KMS-11 (cell line): Measurements from ENCODE around the gene LRRC71.

Source experiments
- H2AFZ ChIP-seq: fragments of 200-600 bp; sonication (generic); 2 replicates; pipeline ENCODE4 v1.6.1; 2016; ENCODE audit warnings: antibody characterized with exemption, mixed run types, low read depth
- H3K27ac ChIP-seq: fragments of 200-600 bp; sonication (generic); 2 replicates; pipeline ENCODE4 v1.6.1; 2016; ENCODE audit warnings: mild to moderate bottlenecking, mixed run types
- H3K27me3 ChIP-seq: fragments of 200-600 bp; sonication (generic); 2 replicates; pipeline ENCODE4 v1.6.1; 2017; ENCODE audit warnings: mild to moderate bottlenecking, low read depth, mixed run types, moderate library complexity; ENCODE audit not compliant: insufficient read depth
- H3K36me3 ChIP-seq: fragments of 200-600 bp; sonication (generic); 2 replicates; pipeline ENCODE4 v1.6.1; 2017; ENCODE audit warnings: mild to moderate bottlenecking, mixed run types; ENCODE audit not compliant: insufficient read depth
- H3K4me1 ChIP-seq: fragments of 200-600 bp; sonication (generic); 2 replicates; pipeline ENCODE4 v1.6.1; 2016; ENCODE audit warnings: mild to moderate bottlenecking, low read depth, mixed run types; ENCODE audit not compliant: poor library complexity, severe bottlenecking
- H3K4me2 ChIP-seq: fragments of 200-600 bp; sonication (generic); 2 replicates; pipeline ENCODE4 v1.7.0; 2016; ENCODE audit warnings: mild to moderate bottlenecking, mixed run types
- H3K4me3 ChIP-seq: fragments of 200-600 bp; sonication (generic); IDR thresholded peaks from 2 replicates; pipeline ENCODE4 v1.6.1; 2017; ENCODE audit warnings: low read depth, low read length, mixed read lengths; ENCODE audit not compliant: insufficient read depth
- H3K79me2 ChIP-seq: fragments of 200-600 bp; sonication (generic); 2 replicates; pipeline ENCODE4 v1.6.1; 2016; ENCODE audit warnings: low read depth, mixed run types; ENCODE audit not compliant: insufficient read depth
- H3K9ac ChIP-seq: fragments of 200-600 bp; sonication (generic); 2 replicates; pipeline ENCODE4 v1.6.1; 2016; ENCODE audit warnings: mild to moderate bottlenecking, mixed run types
- H4K20me1 ChIP-seq: fragments of 200-600 bp; sonication (generic); 2 replicates; pipeline ENCODE4 v1.6.1; 2016; ENCODE audit warnings: mild to moderate bottlenecking, mixed run types; ENCODE audit not compliant: insufficient read depth
- CTCF ChIP-seq: fragments of 200-600 bp; sonication (generic); conservative IDR thresholded peaks from 2 replicates; pipeline ENCODE4 v1.6.1; 2017; ENCODE audit warnings: low read depth, mild to moderate bottlenecking, antibody characterized with exemption, low read length, moderate library complexity, mixed read lengths

The LRRC71 gene

GRCh38 chr1:156898161-156898566 is 22.3 kb upstream of the LRRC71 start:
- Histone ChIP-seq H3K4me3 (no peak overlapping the region), H3K4me1 (no peaks in the 10 kb centered on the region), H2AFZ (no peak overlapping the region), H3K79me2 (no peaks in the 10 kb centered on the region), H3K27ac (no peak overlapping the region), H3K4me2 (no peak overlapping the region), H3K27me3 (peaks cover 98% of the 10 kb centered on the region), H3K36me3 (no peaks in the 10 kb centered on the region), H4K20me1 (no peaks in the 10 kb centered on the region), H3K9ac (no peak overlapping the region)
- no peak for TF ChIP-seq CTCF

- Histone ChIP-seq H3K36me3 (no peaks in the 10 kb centered on the region), H3K4me2 (no peak overlapping the region), H3K27ac (no peak overlapping the region), H4K20me1 (no peaks in the 10 kb centered on the region), H3K27me3 (peaks cover 100% of the 10 kb centered on the region), H3K4me3 (no peak overlapping the region), H3K9ac (no peak overlapping the region), H3K4me1 (no peaks in the 10 kb centered on the region), H3K79me2 (no peaks in the 10 kb centered on the region), H2AFZ (no peak overlapping the region)
- no peak for TF ChIP-seq CTCF
Measured at GRCh38 chr1:156898971-156899664, 21.3 kb upstream of the LRRC71 start.

- Histone ChIP-seq H3K27me3 (peaks cover 100% of the 10 kb centered on the region), H3K9ac (no peak overlapping the region), H3K4me3 (no peak overlapping the region), H3K4me1 (no peaks in the 10 kb centered on the region), H3K36me3 (no peaks in the 10 kb centered on the region), H2AFZ (no peak overlapping the region), H4K20me1 (no peaks in the 10 kb centered on the region), H3K79me2 (no peaks in the 10 kb centered on the region), H3K4me2 (no peak overlapping the region), H3K27ac (no peak overlapping the region)
- no peak for TF ChIP-seq CTCF
Measured at GRCh38 chr1:156899956-156900718, 20.3 kb upstream of the LRRC71 start.

GRCh38 chr1:156900896-156901589 is 19.4 kb upstream of the LRRC71 start:
- H4K20me1 ChIP-seq: no peaks in the 10 kb centered on the region
- H3K9ac ChIP-seq: no peak overlapping the region
- H3K4me3 ChIP-seq: no peak overlapping the region
- H3K27ac ChIP-seq: no peak overlapping the region
- TF ChIP-seq CTCF: no peak
- no peaks in the 10 kb centered on the region for H3K36me3 ChIP-seq
- no peak overlapping the region for H3K4me2 ChIP-seq
- H2AFZ ChIP-seq: no peak overlapping the region
- H3K4me1 ChIP-seq: no peaks in the 10 kb centered on the region
- no peaks in the 10 kb centered on the region for H3K79me2 ChIP-seq
- peaks cover 100% of the 10 kb centered on the region for H3K27me3 ChIP-seq
